HG02970 (cell line): ENCODE data around the gene SUDS3.

Experiments used
- ATAC-seq: cut with Tn5 transposase; IDR thresholded peaks from one replicate; pipeline ENCODE4 v1.9.1; 2021; ENCODE audit warnings: mild to moderate bottlenecking, moderate library complexity, moderate number of reproducible peaks; ENCODE audit not compliant: unreplicated experiment, low FRiP score

The SUDS3 gene

DNA sequence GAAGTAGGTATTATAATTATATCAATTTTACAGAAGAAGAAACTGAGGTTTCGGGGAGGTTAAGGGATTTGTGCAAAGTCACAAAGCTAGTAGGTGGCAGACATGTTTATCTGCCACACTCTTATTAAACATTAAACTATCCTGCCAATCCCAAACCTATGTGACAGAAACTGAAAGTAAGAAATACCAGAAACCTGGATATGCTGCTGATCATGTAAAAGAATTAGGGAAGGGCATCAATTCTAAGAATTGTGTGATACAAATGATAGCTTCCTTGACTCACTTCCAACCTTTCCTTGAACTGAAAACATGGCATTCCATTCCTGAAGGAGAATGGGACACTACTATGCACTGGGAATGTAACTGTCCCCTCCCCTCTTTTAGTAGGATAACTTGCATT lies 20.5 kb upstream of the SUDS3 start:
- no peak for ATAC-seq

GRCh38 chr12:118356809-118357256 lies 19.5 kb upstream of the SUDS3 start:
- ATAC-seq = no peak

- ATAC-seq = no peak
Observed at GRCh38 chr12:118357257-118358007, 18.9 kb upstream of the SUDS3 start.

- no peak for ATAC-seq
Observed at GRCh38 chr12:118358008-118358359, 18.4 kb upstream of the SUDS3 start.

- ATAC-seq = no peak
Observed at GRCh38 chr12:118358612-118359540, 17.5 kb upstream of the SUDS3 start.

DNA sequence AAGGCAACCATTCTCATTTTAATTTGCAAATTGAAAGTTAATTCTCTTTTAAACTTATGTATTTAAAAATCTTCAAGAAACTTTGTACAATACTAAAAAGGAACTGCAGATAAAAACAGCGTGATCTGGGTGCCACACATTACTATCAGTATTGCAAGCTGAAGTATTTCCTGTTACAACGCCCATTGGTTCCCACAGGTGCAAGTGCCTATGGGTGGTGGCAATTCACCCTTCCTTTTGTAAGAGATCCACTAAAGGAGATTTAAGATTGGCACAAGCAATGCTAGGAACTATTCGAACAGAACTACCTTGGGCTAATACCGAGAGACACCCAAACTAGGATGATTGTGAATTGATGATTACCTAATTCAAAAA lies 16.8 kb upstream of the SUDS3 start:
- no peak for ATAC-seq

- ATAC-seq = no peak
Observed at GRCh38 chr12:118361092-118361404, 15.3 kb upstream of the SUDS3 start.

DNA sequence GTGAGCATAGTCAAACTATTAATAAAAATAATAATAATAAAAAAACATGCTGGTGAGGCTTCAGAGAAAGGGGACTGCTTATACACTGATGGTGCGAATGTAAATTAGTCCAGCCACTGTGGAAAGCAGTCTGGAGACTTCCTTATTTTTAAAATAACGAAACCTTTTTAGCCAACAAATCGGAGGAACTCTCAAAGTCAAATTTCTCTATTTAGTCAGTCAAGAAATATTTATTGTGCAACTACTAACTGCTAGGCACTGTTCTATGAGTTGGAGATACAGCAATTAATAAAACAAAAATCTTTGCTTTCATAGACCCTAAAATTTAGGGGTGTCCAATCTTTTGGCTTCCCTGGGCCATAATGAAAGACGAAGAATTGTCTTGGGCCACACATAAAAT lies 14.5 kb upstream of the SUDS3 start:
- no peak for ATAC-seq

DNA sequence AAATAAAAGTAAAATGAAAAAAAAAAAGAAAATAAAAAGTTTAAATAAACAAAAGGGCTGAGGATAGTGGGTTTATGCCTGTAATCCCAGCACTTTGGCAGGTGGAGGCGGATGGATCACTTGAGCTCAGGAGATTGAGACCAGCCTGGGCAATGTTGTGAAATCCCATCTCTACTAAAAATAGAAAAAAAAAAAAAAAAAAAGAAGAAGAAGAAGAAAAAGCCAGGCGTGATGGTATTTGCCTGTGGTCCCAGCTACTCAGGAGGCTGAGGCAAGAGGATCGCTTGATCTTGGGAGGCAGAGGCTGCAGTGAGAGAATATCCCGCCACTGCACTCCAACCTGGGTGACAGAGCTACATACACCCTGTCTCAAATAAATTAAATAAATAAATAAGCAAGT lies 7.5 kb upstream of the SUDS3 start:
- no peak for ATAC-seq

- no peak for ATAC-seq
Observed at GRCh38 chr12:118370601-118371000, 5.8 kb upstream of the SUDS3 start.

DNA sequence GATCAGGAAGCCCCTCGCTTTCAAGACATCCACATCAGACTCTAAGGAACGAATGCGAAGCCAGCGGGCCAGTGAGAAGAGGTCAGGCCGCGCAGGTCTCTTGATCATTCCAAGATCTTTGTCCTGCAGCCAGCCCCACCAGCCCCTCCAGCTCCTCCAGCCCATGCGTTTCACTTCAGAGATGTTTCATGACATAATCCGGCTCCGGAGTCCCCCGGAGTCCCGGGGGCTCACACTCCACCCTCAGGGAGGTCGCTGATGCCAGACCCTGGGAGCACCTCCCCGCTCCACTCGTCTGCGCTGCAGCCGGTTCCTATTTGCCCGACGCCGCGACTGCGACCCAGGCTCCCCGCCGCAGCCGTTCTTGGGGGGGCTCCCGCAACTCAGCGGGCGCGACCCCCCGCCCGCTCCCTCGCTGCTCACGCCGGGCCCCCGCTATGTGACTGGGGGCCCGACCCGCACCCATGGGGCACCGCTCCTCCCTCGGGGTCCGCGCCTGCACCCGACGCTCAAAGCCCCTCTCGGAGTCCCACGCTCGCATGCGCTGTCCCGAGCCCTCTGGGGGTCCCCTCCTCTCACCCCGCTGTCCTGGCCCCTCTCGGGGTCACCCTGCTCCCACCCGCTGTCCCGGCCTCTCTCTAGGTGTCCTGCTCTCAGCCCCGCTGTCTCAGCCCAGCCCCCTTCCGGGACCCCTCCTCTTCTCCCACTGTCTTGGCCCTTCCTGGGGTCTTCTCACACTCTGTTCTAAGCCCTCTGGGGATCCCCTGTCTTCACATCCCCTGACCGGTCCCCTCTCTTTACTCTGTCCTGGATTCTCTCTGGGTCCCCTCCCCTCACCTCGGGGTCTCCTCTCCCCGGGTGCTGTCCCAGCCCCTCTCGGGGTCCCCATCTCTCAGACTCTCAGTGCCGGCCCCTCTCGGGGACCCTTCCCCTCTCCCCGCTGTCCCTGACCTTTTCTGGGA lies 4.8 kb upstream of the SUDS3 start:
- ATAC-seq = no peak

- ATAC-seq = peak; percentile 87
Observed at GRCh38 chr12:118372541-118373495, 3.5 kb upstream of the SUDS3 start, which contains the start of gene TAOK3. Gene TAOK3 (minus strand): TSS chr12:118372907. CDS start chr12:118255567, 117,340 bp downstream.

GRCh38 chr12:118373616-118374015 lies 2.7 kb upstream of the SUDS3 start:
- no peak for ATAC-seq

- ATAC-seq = no peak
Observed at GRCh38 chr12:118374126-118374725, 2.1 kb upstream of the SUDS3 start.

DNA sequence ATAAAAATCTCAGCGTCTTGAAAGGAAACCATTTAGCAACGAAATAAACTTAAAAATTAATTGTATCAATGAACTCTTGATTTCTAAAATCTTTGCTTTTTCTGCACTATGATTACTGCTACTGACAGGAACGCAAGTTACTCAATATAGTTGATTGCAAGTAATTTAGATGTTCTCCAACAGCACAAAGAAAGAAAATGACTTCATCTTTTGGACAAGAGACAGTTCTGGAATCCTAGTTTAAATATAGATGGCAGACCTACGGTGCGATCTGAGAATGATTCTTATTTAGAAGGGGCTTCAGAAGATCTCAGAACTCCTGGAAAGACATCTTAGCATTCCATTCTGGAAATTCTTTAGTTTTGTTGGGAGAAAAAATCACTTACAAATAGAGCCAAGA lies 1.4 kb upstream of the SUDS3 start:
- no peak for ATAC-seq

DNA sequence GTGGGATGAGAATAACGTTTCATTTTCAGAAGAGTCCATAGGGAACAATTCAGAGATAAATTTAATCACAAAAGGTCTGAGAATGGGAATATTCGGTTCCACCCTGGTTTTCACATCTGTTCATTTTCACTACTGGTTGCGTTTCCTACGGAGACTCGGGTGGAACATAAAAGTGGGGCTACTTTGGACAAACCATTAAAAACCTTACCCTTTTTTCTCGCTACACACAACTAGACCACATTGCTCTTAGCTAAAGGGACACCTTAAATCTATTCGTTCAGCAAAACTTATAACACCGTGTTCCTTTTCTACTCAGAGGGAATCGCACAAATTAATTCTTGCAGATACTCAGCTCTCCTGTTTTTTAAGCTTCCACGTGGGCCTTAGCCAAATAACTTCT lies 1.0 kb upstream of the SUDS3 start:
- ATAC-seq = no peak

DNA sequence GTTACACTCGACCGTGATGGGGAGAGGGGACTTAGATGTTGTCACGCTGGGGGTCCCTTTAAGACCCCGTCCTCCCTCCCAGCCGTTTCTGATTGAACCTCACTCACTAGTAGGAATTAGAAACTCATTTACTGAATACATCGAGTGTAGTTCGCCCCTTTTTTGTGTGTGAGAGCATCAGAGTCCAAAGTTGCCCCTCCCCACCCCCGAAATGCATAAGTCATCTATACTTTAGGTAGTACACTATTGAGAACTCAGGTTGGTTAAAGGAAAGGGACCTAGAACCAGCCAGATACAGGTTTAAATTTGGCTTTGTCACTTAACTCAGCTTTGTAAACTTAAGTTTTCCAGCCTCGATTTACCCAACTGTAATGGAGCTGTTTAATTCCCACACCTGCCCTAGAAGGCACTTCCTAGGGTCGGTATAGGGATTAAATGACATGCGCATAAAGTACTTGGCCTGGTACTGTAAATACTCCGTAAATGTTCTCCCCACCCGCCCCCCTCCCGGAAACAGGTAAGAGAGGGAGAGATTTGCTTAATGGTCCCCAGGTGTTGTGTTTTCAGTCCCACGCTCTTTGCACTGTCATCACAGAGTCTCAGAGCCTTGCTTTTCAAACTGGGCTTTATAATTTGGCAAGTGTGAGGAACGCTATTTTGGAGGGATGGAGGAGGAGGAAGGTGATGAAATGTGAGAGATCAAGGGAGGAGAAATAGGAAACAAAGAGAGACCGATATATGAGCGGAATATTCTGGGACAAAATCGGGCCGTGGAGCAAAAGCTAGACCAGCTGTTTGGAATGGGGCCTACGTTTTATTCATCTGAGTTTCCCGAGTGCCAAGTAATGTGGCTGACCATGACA lies 897 bp downstream of the SUDS3 start:
- no peak for ATAC-seq

DNA sequence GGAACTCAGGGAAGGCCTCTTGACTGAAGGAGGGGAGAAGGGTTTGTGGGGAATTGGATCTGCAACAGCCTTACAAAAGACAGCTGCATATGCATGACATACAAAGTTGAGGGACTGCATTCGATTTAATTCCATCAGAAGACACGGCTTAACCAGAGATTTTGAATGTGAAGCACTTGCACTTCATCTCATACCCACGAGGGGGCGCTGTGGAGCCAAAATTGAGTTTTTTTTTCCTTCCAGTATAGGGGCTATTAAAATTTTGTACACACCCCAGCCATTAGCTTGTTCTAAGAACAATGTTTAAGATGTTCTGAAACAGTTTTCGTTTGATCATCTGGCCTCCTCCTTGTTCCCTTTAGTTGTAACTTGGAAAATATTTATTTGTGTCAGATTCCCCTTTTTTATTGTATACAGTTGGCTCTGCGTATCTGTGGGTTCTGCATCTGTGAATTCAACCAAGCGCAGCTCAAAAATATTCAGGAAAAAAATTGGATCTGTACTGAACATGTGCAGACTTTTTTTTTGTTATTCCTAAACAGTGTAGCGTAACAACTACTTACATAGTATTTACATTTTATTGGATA lies 1.6 kb downstream of the SUDS3 start:
- ATAC-seq = no peak
